GM12864 (cell line): ENCODE data around the gene PDLIM7.
A peak's percentile ranks its signal among the peaks of the same experiment; 100 is the strongest.

ENCODE experiments used
- DNase-seq: peaks from one replicate; pipeline ENCODE4 v3.0.0-alpha.2; 2011; ENCODE audit warnings: low read depth
- H3K4me3 ChIP-seq: 2 replicates; pipeline ENCODE4 v1.5.1; 2011; ENCODE audit warnings: mild to moderate bottlenecking, low read depth, low read length, control low read depth
- CTCF ChIP-seq: IDR thresholded peaks from 2 replicates; pipeline ENCODE4 v1.5.1; 2011; ENCODE audit warnings: low read depth, mild to moderate bottlenecking, moderate library complexity, low read length, control low read depth, inconsistent platforms; ENCODE audit errors: missing control alignments

Gene PDLIM7

DNA sequence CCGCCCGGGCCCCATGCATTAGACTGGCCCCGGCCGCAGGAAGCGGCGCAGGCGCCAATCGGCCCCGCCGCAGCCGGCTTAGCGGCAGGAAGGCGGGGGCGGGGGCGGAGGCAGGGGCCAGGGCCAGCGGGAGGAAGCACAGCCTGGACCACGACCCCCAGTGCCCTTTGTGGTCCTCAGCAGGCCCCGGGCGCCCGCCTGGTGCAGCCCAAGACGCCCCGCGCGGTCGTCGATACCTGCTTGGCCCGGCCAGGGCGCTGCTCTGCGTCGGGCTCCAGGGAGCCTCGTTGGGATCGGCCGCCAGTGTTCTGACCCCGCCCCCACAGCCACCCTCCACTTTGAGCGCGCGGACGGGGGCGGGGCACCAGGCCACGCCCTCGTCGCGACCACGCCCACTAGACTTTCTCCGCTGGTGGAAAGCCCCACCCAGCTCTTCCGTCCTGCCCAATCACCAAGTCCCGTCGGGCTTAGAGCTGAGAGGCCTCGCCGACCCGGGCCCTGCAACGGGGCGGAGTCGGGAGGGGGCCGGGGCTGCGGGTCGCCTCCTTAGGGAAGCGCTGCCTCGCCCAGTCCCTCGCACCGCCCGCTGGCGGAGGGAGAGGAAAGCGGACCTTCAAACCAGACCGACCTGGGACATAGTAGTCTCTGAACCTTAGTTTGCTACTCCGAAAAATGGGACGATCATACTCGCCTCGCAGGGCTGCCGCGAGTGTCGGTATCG lies at the start of gene PDLIM7:
Gene PDLIM7, minus strand, starts transcription at position 313 of the 721 bp plus-strand sequence. CDS start 1,092 bp downstream, outside the sequence.
- DNase-seq: peak; percentile 79
- TF ChIP-seq CTCF: no peak
- H3K4me3 ChIP-seq: peak within 1 kb of the TSS; percentile 74

- DNase-seq: no peak
- no peak for TF ChIP-seq CTCF
- H3K4me3 ChIP-seq: no peak overlapping the region
Observed at GRCh38 chr5:177546258-177546741, 48.9 kb upstream of the PDLIM7 start.

DNA sequence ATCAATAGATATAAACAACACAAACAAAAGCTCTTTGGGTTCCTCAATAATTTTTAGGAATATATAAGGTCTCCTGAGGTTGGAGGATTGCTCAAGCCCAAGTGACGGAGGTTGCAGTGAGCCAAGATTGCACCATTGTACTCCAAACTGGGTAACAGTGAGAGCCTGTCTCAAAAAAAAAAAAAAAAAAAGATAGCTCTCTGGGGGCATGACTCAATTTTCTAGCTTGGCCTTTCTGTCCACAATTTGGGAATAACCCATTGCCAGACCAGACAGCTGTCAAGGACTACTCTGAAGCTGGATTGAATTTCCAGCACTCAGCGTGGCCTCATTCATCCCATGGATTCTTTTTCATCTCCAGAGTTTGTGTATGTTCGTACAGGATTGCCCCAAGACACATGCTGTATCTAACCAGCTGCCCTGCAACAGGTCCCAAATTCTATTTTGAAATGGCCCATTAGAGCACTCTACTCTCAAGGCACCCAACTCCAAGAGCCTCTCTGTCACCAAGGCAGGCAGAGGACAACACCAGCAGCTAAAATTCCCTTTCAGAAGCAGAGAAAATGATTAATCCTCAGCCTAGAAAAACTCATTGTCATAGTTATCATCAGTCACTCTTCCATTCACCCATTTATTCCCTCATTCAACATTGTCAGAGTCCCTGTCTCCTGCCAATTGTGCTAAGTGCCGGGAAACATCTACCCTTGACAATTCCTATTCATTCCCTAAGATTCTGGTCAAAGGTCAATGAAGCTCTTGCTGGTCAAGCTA lies 48.3 kb upstream of the PDLIM7 start:
- no peak for DNase-seq
- no peak overlapping the region for H3K4me3 ChIP-seq
- no peak for TF ChIP-seq CTCF

GRCh38 chr5:177542816-177543465 lies 45.5 kb upstream of the PDLIM7 start:
- H3K4me3 ChIP-seq: no peak overlapping the region
- no peak for DNase-seq
- no peak for TF ChIP-seq CTCF

DNA sequence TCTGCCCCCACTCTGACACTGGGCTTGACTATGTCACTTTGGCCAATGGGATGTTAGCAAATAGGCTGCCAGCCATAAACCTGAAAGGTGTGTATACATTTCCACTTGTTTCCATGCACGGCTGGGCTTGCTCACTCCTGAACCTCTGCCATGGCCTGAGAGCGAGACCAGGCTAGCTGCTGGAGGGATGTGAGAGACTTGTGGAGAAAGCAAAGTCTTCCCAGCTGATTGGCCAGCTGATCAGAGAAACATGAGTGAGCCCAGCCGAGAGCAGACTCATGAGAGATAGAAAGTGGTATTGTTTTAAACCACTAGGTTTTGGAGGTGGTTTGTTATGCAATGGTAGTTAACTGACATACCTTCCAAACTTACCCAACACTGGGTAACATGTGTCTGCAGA lies 43.0 kb upstream of the PDLIM7 start:
- no peak overlapping the region for H3K4me3 ChIP-seq
- DNase-seq: no peak
- no peak for TF ChIP-seq CTCF

- no peak for TF ChIP-seq CTCF
- no peak for DNase-seq
- H3K4me3 ChIP-seq: no peak overlapping the region
Observed at GRCh38 chr5:177539411-177539810, 42.0 kb upstream of the PDLIM7 start.
